ENCODE measurements around the gene TRMT10B. TPM values are rescaled to one million over a fixed set of nuclear protein-coding genes. Genes with fewer than 3 reads are reported as not detected.

Gene TRMT10B
- total RNA-seq, 2 experiments from 2014 or later: 2.8 TPM; not detected in 1

DNA sequence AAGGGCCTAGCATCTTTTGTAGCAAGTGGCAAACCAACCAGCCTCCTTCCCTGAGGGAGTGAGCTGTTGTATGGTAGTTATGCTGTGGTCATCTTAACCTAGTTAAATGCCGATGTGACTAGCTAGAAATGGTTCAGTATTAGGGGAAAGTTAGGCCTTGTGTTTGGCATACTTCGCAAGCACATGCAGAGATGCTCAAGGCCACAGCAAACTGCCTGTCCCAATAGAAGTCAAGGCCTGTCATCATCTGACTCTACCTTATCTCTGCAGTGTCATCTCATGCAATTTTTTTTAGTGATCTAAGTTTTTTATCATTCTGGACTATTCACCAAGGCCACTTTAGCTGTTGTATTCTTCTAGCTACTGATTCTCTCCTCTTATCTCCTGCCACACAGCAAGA lies 36.5 kb downstream of the TRMT10B start:
- ChIA-PET CTCF (ENCODE audit: unreplicated experiment) (interaction anchor here (0.8 kb wide), 1 partner anchor 11 kb away, joined by 7 read pairs; no protein-coding TSS in a partner anchor), POLR2A (no interaction called here)
- intact Hi-C loops (cut with micrococcal nuclease; ENCODE audit: unreplicated experiment): no loop called here
- Histone ChIP-seq H2AFZ (ENCODE audit: low read length) (no peak overlapping the region), H3K4me2 (ENCODE audit: low read length) (no peak overlapping the region), H3K4me1 (ENCODE audit: insufficient read depth, low read length, poor library complexity, severe bottlenecking) (peaks cover 7% of the 10 kb centered on the region), H3K9me2 (ENCODE audit: insufficient read depth, low read length) (no peaks in the 10 kb centered on the region), H3K36me3 (ENCODE audit: insufficient read depth, low read length) (no peaks in the 10 kb centered on the region), H3K79me2 (ENCODE audit: insufficient read depth, low read depth, low read length) (peaks cover 5% of the 10 kb centered on the region; the same call in 1 of the 2 replicates), H3K9me3 (ENCODE audit: low read length) (no peaks in the 10 kb centered on the region), H3K27ac (ENCODE audit: low read depth, low read length, poor library complexity, severe bottlenecking) (no peak overlapping the region), H3K4me3 (ENCODE audit: low read depth, low read length, poor library complexity, severe bottlenecking) (no peak overlapping the region), H4K20me1 (ENCODE audit: insufficient read depth, low read length) (no peaks in the 10 kb centered on the region)
- no TSS peak for BruUV-seq (replicated peaks)
- no peak for TF ChIP-seq CTCF (conservative IDR thresholded peaks at IDR 0.05; ENCODE audit: low read length)
- DNase-seq (ENCODE audit: low spot score): no peak

DNA sequence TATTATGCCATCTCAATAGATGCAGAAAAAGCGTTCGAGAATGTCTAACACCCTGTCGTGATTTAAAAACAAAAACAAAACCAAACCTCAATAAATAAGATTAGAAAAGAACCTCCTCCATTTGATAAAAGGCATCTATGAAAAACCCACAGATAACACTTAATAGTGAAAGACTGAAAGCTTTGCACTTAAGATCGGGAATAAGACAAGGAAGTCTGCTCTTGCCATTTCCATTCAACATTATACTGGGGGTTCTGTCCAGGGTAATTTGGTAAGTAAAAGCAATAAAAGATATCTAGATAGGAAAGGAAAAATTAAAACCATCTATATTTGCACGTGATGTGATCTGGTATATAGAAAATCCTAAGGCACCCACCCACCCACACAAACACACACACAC lies 38.5 kb downstream of the TRMT10B start:
- Histone ChIP-seq H3K27ac (ENCODE audit: low read depth, low read length, poor library complexity, severe bottlenecking) (no peak overlapping the region), H4K20me1 (ENCODE audit: insufficient read depth, low read length) (no peaks in the 10 kb centered on the region), H3K79me2 (ENCODE audit: insufficient read depth, low read depth, low read length) (no peaks in the 10 kb centered on the region), H3K4me2 (ENCODE audit: low read length) (no peak overlapping the region), H3K4me3 (ENCODE audit: low read depth, low read length, poor library complexity, severe bottlenecking) (no peak overlapping the region), H3K36me3 (ENCODE audit: insufficient read depth, low read length) (no peaks in the 10 kb centered on the region), H3K4me1 (ENCODE audit: insufficient read depth, low read length, poor library complexity, severe bottlenecking) (no peaks in the 10 kb centered on the region), H3K9me2 (ENCODE audit: insufficient read depth, low read length) (no peaks in the 10 kb centered on the region), H2AFZ (ENCODE audit: low read length) (no peak overlapping the region), H3K9me3 (ENCODE audit: low read length) (no peaks in the 10 kb centered on the region)
- BruUV-seq (replicated peaks): no TSS peak
- intact Hi-C loops (cut with micrococcal nuclease; ENCODE audit: unreplicated experiment): no loop called here
- POLR2A ChIA-PET: no interaction called here
- TF ChIP-seq CTCF (conservative IDR thresholded peaks at IDR 0.05; ENCODE audit: low read length) (no peak), EZH2phosphoT487 (IDR thresholded peaks at IDR 0.05; ENCODE audit: borderline replicate concordance, low read depth, low read length) (no peak)
- DNase-seq (ENCODE audit: low spot score): no peak
- CTCF ChIA-PET (ENCODE audit: unreplicated experiment): no interaction called here

- no peak overlapping the region for H2AFZ ChIP-seq (ENCODE audit: low read length)
- ChIA-PET CTCF (ENCODE audit: unreplicated experiment) (no interaction called here), POLR2A (interaction anchor here (1.2 kb wide), 1 partner anchor 17 kb away, joined by 4 read pairs; no protein-coding TSS in a partner anchor)
- peaks cover 15% of the 10 kb centered on the region for H3K4me1 ChIP-seq (ENCODE audit: insufficient read depth, low read length, poor library complexity, severe bottlenecking)
- intact Hi-C loops (cut with micrococcal nuclease; ENCODE audit: unreplicated experiment): no loop called here
- BruUV-seq (replicated peaks): no TSS peak
- H3K79me2 ChIP-seq (ENCODE audit: insufficient read depth, low read depth, low read length): peaks cover 1% of the 10 kb centered on the region; the same call in 1 of the 2 replicates
- DNase-seq (ENCODE audit: low spot score): no peak
- no peaks in the 10 kb centered on the region for H3K36me3 ChIP-seq (ENCODE audit: insufficient read depth, low read length)
- H3K9me3 ChIP-seq (ENCODE audit: low read length): no peaks in the 10 kb centered on the region
- H3K27ac ChIP-seq (ENCODE audit: low read depth, low read length, poor library complexity, severe bottlenecking): no peak overlapping the region
- H3K4me2 ChIP-seq (ENCODE audit: low read length): no peak overlapping the region
- no peaks in the 10 kb centered on the region for H4K20me1 ChIP-seq (ENCODE audit: insufficient read depth, low read length)
- H3K4me3 ChIP-seq (ENCODE audit: low read depth, low read length, poor library complexity, severe bottlenecking): no peak overlapping the region
- H3K9me2 ChIP-seq (ENCODE audit: insufficient read depth, low read length): no peaks in the 10 kb centered on the region
- no peak for TF ChIP-seq EZH2phosphoT487 (IDR thresholded peaks at IDR 0.05; ENCODE audit: borderline replicate concordance, low read depth, low read length)
- TF ChIP-seq CTCF (conservative IDR thresholded peaks at IDR 0.05; ENCODE audit: low read length): no peak
Measured at GRCh38 chr9:37796232-37796631, 42.6 kb downstream of the TRMT10B start.

Data from OCI-LY7 (cell line).